Heart left ventricle (tissue), 13 donors: Measurements from ENCODE around the gene ANKRD11.

Experiments
- CTCF ChIP-seq, 12 donors: fragments of 200-600 bp; sonication (generic) in 4 of 12; IDR thresholded peaks; one replicate each; pipeline versions ENCODE4 v1.5.0 to v1.8.0; 2018 to 2022; ENCODE audit warnings: antibody characterized with exemption in 12 of 12, mild to moderate bottlenecking in 5 of 12
- POLR2A ChIP-seq, 2 donors: fragments of 450-650 bp; IDR thresholded peaks; one replicate each; pipeline ENCODE4 v1.6.1; 2017; ENCODE audit warnings: antibody characterized with exemption in 2 of 2, mild to moderate bottlenecking in 2 of 2, moderate library complexity in 2 of 2
- donor health status: ischemic (EF 13 %, LVEDD 7.1; RV severe dilation, severe dysfunction).
- donor health status: DM: no; HTN: yes; CAD: no.
- donor health status: DM: no; HTN: no; CAD: no.
- donor health status: ischemic (EF 25% LVEDD 6.9; RV normal size, moderate dysfunction).
- donor health status: ischemic (EF 25% LVEDD 5.7; RV mildly dilated, moderate dysfunction).
- donor health status: ischemic (EF 35%, LVEDD 5.7; RV mildly dilated, moderate dysfunction).
- donor health status: nonischemic (EF 11% LVEDD 7.7; RV severe dilation, severe dysfunction).
- donor health status: DM: yes; HTN: yes; CAD: no.
- donor health status: PGD.
- donor health status: ischemic (EF 29% LVEDD 5.4; RV normal size, mild dysfunction).
- donor health status: nonischemic (EF 23%, LVEDD 6.1; RV moderate dilation, normal function).

GRCh38 chr16:89266521-89267134 is 223.7 kb downstream of the ANKRD11 start:
- no peak for TF ChIP-seq CTCF (IDR thresholded peaks at IDR 0.05)
- TF ChIP-seq POLR2A (IDR thresholded peaks at IDR 0.05) = no peak
